Activated CD4-positive, alpha-beta T cell treated with anti-CD3 and anti-CD28 coated beads for 4 hours (primary cell): Measurements from ENCODE around the gene CMPK2.

ENCODE experiments used
- DNase-seq, 2 donors: peaks; one replicate each; pipeline ENCODE4 v3.0.0-alpha.2; 2020

Gene CMPK2

DNA sequence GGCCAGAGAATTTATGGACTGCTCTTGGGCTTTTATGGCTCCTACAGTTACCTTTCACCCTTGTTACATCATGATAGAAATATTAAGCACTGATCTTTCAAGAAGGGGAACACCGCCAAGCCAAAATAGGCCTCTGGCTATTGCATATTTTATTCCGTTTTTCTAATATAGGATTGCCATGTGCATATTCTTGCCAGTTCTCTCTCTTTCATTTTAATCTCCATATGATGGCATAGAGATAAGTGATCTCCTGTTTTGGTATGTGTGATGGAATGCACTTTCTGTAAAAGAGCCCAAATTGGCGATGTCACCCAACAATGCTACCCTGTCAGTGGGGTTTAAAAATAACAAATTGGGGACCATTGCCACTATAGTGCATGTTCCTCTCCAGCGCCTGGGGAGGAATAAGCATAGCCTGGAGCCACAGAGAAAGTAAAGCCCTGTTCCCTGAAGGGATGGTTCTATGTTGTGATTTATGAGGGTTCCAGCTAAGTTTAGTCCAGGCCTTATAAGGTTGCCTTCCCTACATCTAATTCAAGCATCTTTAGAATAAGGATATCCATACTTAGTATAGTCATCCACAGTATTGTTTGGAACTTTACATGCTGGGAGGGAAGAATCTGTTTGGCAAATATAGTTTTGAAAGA, 26.9 kb downstream of the CMPK2 start:
- DNase-seq, result no peak

- no peak for DNase-seq
These were observed 30.2 kb downstream of the CMPK2 start for GRCh38 chr2:6835467-6835866.

- DNase-seq, result no peak
These were observed 31.5 kb downstream of the CMPK2 start for GRCh38 chr2:6834163-6834562.

- DNase-seq, result no peak
These were observed 32.5 kb downstream of the CMPK2 start for GRCh38 chr2:6833300-6833604.

DNA sequence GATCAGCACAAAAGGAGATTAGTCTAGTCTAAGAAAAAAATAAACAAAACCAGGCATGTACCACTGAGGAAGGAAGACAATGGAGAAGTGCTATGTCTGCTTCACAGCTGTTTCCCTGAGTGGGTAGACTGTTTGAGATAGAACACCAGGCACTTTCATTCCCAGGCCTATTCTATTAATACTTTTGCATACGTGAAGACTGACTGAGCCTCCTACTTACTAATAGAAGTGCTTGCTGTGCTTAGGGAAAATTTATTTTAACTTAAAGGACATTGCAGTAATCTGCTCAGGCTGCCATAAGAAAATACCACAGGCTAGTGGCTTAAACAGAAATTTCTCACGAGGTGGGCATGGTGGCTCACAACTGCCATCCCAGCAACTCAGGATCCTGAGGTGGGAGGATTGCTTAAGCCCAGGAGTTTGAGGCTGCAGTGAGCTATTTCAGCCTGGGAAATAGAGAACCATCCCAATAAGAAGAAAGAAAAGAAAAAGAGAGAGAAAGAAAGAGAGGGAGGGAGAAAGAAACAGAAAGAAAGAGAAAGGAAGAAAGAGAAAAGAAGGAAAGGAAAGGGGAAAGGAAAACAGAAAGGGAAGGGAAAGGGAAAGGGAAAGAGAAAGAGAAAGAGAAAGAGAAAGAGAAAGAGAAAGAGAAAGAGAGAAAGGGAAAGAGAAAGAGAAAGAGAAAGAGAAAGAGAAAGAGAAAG, 33.0 kb downstream of the CMPK2 start:
- no peak for DNase-seq

- DNase-seq, result no peak
These were observed 34.5 kb downstream of the CMPK2 start for GRCh38 chr2:6831229-6831628.

GRCh38 chr2:6828299-6828584, 37.5 kb downstream of the CMPK2 start:
- DNase-seq, result no peak

GRCh38 chr2:6827566-6828298, 38.0 kb downstream of the CMPK2 start:
- DNase-seq, result no peak

GRCh38 chr2:6826081-6826913, 39.4 kb downstream of the CMPK2 start:
- peak; percentile 36 to 57 for DNase-seq

DNA sequence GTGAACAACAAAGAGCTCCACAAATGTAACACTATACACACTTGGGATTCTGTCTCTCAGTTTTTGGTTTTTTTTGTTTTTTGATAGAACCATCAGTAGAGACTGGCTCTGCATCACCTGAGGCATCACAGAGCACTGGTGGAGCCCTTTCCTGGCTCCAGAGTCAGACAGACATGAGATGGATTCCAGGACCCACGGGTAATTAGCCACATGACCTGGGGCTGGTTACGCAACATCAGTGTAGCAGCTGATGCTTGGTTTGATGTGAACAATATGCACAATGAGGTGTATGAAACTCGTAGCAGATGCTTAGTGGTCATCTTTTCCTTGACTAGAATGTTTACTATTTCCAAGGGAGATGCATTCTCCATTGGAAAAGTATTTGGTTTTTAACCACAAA, 40.7 kb downstream of the CMPK2 start:
- no peak for DNase-seq

GRCh38 chr2:6823111-6823510, 42.6 kb downstream of the CMPK2 start:
- no peak for DNase-seq

DNA sequence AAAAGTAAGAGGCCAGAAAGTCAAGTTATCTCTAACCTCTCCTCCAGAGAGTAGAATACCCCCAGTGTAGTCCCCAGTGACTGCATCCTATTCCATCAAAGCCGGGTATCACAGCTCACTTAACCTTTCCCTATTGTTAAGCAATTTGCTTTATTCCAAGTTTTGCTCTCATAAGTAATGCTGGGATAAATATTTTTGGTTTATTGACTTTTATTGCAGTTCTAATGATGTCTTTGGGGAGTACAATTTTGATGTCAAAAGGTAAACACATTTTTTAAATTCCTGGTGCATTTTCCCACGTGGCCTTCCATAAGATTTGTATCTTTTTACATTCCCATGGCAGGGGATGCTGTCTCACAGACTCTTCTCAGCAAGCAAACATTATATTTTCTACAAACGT, 43.3 kb downstream of the CMPK2 start:
- no peak for DNase-seq

DNA sequence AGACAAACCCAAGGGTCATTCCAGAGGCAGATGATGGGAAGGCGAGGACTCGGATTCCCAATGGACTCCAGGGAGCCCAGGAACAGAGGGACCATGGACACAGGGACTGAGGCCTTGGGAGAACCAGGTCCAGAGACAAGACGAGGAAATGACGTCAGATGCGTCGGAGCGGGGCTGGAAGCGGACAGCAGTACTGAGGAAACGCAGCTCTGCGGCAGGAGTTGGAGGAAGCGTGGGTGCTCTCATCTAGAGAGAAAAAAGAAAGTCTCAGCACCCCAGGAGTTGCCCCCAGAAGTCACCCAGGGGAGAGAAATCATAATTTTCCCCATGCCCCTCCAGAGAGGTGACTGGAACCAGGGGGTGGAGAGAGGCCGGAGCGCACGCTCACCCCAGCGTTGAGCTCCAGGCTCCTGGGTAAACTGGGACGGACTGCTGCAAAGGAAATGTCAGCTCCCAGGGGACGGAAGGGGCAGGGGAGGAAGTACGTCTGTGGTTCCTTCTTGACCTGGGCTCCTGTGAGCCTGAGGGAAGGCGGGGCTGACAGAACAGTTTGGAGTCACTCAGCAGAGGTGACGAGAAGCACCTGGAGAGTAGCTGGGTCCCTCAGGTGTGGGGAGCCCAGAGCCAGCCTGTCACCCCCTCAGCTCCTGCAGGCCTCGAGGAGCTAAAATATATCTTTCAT, 44.7 kb downstream of the CMPK2 start:
- no peak for DNase-seq

GRCh38 chr2:6820236-6820635, 45.5 kb downstream of the CMPK2 start:
- DNase-seq, result no peak

- no peak for DNase-seq
These were observed 46.0 kb downstream of the CMPK2 start for GRCh38 chr2:6819668-6820067.

DNA sequence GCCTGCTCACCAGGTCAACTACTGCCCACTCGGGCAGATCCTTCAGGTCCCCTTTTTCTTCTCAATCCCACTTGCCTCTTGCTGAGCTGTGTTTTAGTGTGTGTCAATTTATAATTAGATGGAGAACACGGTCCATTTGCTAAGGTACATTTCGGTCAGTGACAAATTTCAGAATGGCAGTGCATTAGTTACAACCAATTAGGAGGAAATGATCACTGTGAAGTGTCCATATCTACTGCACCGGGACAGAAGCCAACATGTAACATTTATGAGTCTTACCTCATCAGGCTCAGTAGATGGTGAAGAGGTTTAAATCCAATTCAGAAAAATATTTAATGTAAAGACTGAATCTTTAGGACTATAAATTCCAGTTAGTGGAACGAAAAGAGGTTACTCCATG, 47.7 kb downstream of the CMPK2 start:
- no peak for DNase-seq

- no peak for DNase-seq
These were observed 50.8 kb downstream of the CMPK2 start for GRCh38 chr2:6814869-6815268.

GRCh38 chr2:6814312-6814711, 51.4 kb downstream of the CMPK2 start:
- DNase-seq, result no peak

- DNase-seq, result no peak
These were observed 52.1 kb downstream of the CMPK2 start for GRCh38 chr2:6813573-6813972.

GRCh38 chr2:6812857-6813530, 52.7 kb downstream of the CMPK2 start:
- DNase-seq, result no peak

GRCh38 chr2:6810961-6811360, 54.7 kb downstream of the CMPK2 start:
- DNase-seq, result no peak

GRCh38 chr2:6808426-6808825, 57.3 kb downstream of the CMPK2 start:
- no peak for DNase-seq

- DNase-seq, result no peak
These were observed 59.1 kb downstream of the CMPK2 start for GRCh38 chr2:6806604-6807003.
